HG02798 (cell line): Measurements from ENCODE around the gene FLYWCH2.
"Not testable (repeated sequence)": the region's sequence is repeated elsewhere in the genome, so short reads cannot be mapped to it uniquely, and the experiment has no call there.

Experiments used
- ATAC-seq: cut with Tn5 transposase; IDR thresholded peaks from one replicate; pipeline ENCODE4 v1.9.1; 2021; ENCODE audit warnings: mild to moderate bottlenecking; ENCODE audit not compliant: unreplicated experiment, poor library complexity

FLYWCH2 gene

DNA sequence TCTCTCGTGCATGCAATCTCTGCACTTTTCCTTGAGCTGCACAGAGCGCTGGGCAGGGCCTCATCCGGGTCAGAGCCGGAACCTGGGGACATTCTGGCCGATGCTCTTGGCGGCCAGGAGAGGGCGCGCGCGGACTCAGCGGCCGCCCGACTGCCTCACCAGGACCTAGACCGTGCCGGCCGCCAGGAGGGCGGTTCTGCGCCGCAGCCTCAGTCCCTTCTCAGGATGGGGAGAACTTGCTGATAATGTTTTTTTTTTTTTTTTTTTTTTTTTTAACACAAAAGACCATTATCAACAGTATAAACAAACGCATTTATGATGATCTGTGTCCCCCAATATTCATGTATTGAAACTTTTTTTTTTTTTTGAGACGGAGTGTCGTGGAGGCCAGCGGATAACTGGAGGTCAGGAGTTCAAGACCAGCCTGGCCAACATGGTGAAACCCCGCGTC is 8.1 kb upstream of the FLYWCH2 start:
- peak; percentile 78 for ATAC-seq

DNA sequence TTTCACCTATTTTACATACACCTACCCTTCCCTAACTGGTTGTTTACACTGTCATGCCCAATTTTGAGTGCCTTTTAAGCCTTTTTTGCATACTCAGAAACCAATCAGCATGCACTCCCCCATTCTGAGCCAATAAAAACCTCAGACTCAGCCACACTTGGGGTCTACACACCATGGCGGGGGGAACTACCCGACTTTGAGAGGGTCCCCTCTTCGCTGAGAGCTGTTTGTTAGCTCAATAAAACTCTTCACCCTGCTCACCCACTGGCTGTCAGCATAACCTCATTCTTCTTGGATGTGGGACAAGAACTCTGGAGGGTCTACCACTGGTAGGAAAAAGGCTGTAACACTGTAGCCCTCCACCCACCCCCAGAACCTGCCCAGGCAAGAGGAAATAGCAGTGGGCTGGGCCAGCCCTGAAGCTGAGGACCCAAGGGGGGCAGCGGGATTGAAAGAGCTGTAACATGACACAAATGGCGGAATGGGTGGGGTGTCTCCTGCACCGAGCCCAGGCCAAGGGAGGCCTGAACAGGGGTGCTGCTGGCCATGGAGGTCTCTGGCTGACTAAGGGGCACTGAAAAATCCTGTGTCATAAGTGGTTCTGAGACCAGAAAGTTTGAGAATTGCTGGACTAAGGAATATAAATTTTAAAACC is 3.0 kb upstream of the FLYWCH2 start:
- no peak for ATAC-seq

DNA sequence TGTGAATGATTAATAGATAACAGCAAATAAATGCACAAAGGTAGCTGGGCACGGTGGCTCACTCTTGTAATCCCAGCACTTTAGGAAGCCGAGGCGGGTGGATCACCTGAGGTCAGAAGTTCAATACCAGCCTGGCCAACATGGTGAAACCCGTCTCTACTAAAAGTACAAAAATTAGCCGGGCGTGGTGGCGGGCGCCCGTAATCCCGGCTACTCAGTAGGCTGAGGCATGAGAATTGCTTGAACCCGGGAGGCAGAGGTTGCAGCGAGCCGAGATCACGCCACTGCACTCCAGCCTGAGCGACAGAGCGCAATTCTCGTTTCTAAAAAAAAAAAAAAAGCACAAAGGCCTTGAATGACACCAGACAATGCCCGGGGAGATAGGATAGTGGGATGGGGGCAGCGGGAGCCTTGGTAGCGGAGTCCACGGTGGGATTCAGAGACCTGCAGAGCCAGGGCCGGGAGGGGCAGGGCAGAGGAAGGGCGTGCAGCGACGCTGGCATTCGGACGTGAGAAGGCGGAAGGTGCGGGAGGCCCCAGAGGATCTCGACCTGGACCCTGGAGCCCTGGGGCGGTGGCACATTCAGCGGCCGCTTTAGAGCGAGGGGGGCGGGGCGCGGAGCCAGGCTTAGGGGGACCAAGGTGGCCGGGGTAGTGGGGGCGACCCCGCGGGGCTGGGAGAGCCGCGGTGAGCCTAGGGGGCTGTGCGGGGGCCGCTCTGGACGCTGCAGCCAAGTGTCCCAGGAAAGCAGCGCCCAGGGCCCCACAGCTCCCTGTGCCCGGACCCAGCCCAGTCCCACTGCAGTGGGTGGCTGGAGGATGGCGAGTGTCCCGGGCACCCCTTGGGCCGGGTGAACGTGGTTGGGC is 999 bp upstream of the FLYWCH2 start:
- peak; percentile 1 for ATAC-seq

DNA sequence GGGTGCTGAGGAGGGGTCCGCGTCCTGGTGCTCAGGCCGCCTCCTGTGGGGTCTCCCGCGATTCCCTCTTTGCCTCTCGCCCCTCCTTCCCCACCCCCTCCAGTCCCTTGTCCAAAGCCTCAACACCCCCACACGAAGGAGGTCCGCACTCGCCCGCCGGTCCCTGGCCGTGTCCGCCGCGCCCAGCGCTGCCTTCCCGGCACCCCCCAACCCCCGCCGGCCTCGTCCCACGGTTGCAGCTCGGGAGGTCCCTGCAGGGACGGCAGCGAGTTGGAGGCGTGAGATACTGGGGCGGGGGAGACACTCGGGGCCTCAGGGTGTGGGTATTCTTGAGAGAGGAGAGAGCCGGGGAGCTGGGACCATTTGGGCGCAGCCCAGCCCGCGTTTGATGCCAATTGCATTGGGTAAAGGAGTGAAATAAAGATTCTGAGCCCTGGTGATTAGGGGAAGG is 468 bp downstream of the FLYWCH2 start:
- ATAC-seq: no peak

DNA sequence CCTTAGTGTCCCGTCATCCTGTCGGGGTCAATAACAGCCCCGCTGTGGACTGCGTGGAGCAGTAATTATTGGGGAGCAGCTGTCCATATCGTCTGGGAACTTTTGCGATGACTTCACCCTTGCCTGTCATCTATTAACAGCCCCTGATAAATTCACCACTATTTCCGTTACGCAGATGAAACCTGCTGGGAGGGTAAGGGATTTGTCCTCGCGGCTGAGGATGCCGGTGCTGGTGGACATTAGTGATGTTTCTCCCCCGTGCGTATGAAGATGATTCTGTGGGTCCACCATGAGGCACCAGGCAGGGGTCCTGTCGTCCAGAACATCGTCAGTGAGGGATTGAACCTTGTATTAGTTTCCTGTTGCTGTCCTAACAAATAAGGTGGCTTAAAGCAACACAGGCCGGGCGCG is 1.0 kb downstream of the FLYWCH2 start:
- no peak for ATAC-seq

DNA sequence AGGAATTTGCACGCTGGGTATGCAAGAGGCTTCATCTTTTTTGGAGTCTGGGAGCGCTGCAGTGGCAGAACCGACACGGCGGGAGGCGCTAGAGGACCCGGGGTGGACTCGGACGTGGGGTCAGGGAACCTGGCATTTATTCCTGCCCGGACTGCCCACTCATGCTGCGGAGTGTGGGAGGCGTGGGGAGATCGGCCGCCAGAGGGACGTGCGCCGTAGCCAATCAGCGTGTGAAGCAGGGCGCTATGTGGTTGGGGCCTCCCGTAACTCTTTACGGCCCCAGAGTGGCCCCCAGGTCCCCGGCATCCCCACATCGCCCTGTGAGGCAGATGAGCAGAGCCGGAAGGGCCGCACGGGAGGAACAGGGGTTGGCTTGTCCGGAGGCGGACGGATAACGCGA is 11.2 kb downstream of the FLYWCH2 start:
- ATAC-seq: no peak

DNA sequence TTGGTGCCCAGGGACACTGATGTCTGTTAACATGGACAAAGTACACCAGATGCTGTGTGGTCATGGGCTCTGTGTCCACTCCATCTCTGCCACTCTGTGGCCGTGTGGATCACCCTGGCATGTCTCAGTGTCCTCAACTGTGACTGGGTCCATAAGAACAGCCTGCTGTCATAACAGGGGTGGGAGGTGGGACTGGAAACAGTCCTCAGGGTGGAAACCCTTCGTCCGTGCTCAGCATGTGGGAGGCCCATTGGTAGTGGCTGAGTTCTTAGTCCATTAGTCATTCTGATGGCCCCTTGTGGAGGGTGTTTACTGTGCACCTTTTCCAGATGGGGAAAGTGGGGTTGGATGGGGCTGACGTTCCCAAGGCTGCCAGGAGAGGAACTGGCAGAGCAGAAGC is 12.8 kb downstream of the FLYWCH2 start:
- no peak for ATAC-seq

DNA sequence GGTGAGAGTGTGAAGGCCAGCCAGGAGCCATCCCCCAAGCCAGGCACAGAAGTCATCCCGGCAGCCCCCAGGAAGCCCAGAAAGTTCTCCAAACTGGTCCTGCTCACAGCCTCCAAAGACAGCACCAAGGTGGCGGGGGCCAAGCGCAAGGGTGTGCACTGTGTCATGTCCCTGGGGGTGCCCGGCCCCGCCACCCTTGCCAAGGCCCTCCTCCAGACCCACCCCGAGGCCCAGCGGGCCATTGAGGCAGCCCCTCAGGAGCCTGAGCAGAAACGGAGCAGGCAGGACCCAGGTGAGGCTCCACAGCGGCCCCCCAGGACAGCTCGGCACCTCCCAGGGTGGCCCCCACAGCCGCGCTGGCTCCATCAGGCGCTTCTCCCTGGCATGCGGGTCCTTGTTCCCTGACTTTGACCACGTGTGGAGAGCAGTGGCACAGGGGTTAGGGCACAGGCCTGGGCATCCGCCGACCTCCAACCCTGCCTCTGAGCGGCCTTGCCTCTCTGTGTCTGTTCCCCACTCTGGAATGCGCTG is 13.5 kb downstream of the FLYWCH2 start:
- peak; percentile 7 for ATAC-seq

DNA sequence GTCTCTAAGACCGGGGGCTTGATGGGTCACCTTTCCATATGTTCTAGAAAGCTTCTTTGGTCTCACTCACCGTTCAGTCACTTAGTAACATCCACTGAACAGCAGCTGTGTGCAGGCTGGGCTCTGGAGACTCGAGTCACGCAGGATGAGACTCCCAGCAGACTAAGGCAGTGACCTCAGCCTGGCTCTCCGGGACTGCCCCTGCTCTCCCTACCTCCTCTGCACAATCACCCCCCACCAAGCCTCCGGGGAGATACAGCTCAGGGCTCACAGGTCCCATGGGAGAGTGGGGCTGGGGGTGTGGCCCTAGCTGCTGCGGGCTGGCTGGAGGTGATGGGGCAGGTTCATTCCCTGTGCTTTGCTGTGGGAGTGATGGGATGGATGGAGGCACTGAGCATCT is 14.1 kb downstream of the FLYWCH2 start:
- ATAC-seq: peak; percentile 47

DNA sequence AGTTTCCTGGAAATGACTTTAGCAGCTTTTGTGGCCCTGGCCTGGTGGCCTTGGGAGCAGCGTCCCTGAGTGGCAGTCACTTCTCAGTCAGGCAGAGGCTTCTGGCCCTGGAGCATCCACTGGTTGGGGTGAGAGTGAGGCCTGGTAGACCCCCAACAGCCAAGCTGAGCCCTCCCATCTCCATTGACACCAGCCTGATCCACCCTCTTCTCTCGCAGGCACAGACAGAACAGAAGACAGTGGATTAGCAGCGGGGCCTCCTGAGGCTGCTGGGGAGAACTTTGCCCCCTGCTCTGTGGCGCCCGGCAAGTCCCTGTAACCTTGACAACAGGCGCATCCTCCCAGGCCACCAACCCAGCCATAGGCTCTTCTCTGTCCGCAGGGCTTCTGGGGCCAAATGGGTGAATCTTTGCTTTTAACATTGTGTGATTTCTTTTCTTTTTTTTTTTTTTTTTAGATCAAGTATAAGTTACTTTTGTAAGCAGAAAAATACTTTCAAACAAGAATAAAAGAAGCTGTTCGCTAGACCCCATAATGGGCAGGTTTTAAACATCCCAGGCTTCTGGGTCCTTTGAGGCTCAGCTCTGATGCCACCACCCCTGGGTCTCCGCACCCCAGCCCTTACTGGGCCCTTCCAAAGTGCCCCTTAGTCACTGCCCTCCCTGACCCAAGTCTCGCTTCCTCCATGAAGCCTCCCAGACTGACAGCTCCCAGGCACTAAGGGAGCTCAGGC is 16.0 kb downstream of the FLYWCH2 start:
- ATAC-seq: no peak

DNA sequence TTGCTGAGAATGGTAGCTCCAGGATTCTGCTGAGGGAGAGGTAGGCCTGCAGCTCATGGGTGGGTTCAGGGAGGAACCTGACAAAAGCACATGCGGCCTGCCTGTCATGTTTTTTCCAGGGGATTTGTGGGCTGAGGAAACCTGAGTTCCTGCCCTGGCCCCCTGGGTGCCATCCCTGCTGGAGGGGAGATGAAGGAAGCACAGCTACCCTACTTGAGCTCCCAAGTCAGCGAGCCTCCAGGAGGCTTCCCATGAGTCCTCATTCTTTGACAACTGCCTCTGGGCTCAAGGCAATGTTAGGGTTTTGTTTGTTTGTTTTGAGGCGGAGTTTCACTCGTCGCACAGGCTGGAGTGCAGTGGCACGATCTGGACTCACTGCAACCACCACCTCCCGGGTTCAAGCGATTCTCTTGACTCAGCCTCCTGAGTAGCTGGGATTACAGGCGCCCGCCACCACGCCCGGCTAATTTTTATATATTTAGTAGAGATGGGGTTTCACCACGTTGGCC is 16.6 kb downstream of the FLYWCH2 start:
- ATAC-seq: no peak

DNA sequence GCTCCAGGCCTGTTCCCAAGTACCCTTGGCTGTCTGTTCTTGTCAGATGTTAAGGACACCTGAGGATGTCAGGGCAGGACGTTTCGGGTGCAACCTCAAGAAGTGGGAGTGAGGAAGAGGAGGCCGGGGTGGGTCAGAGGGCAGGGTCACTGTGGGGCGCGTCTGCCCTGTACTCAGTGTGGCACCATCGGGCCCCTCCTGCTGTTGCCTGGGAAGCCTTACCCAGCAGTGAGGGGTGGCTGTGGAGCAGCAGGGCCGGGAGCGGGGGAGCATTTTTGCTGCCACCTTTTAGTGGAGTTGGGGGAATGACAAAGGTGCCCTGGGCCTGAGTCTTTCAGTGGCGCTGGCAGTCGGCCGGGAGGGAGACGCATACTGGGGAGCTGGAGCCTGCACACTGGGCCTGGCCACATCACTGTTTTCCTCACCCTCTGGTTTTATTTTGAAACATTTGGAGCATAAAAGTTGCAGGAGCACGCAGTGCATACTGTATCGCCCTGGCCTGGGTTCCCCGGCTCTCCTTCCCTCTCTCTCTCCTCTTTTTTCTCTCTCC is 17.6 kb downstream of the FLYWCH2 start:
- no peak for ATAC-seq

DNA sequence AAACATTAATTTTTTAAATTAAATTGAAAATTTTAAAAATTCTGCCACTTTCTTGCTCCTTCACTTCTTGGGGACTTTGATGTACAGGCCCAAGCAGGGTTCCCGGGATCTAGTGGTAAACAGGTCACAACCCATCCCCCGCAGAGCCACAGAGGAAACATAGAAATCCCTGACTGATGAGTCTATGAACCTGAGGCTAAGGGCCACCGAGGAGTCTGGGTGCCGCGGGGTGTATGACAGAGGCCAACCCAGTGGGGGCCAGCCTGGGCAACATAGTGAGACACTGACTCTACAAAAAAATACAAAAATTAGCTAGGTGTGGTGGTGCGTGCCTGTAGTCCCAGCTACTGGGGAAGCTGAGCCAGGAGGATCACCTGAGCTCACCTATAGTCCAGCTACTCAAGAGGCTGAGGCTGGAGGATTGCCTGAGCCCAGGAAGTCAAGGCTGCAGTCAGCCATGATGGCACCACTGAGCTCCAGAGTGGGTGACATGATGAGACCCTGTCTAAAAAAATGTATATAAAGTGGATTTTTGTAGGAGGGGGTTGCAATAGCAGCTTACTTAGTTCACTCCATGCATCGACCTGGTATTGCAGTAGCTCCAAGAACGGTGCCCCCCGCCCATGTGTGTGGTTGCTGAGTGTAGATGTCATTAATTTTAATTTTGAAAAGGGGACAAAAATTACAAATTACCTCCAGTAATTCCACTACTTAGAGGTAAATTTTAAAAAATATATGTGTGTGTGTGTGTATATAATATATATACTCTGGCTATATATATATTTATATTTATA is 19.5 kb downstream of the FLYWCH2 start:
- ATAC-seq: no peak

DNA sequence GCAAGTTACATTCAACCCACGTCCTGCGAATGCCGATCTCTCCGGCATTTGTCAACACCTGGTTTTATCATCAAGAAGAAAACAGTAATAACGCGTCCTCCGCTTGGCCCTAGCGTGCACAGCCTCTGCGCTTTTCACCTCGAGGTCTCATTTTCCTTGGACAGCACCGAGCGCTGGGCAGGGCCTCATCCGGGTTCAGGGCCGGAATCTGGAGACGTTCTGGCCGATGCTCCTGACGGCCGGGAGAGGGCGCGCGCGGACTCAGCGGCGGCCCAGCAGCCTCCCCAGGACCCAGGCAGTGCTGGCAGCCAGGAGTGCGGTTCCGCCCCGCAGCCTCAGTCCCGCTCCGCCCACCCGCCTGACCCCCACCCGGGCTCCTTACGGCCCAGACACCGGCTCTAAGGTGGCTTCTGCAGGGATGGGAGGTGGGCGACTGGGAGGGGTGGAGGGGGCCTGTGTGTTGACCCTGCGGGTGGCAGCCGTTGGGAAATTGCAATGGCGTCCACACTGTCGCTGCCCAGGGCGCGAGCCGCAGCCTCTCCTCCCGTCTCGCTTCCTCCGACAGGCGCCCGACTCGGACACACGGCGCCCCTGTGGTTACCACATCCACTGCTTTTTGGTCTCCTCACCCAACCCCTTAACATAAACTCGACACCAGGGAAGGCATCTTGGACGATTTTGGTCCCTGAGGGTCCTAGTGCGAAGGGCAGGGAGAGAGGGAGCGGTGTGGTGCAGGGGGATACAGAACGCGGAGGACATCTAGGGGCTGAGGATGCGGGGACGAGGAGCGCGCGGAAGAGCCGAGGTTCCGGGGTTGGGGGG is 21.3 kb downstream of the FLYWCH2 start:
- ATAC-seq: peak; percentile 48

DNA sequence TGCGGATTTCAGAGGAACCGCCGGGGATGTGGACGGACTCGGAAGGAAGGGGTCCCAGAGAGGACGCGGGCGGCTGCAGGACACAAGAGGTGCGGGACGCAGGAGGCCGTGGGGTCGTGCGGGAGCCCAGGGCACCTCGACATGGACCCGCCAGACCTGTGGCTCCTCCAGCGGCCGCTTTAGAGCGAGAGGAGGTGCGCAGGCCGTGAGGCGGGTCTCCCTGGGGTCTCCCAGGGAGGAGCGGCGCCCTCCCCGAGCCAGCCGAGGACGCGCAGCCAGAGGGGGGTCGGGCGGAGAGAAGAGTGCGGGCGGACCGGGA is 21.9 kb downstream of the FLYWCH2 start:
- ATAC-seq: no peak

DNA sequence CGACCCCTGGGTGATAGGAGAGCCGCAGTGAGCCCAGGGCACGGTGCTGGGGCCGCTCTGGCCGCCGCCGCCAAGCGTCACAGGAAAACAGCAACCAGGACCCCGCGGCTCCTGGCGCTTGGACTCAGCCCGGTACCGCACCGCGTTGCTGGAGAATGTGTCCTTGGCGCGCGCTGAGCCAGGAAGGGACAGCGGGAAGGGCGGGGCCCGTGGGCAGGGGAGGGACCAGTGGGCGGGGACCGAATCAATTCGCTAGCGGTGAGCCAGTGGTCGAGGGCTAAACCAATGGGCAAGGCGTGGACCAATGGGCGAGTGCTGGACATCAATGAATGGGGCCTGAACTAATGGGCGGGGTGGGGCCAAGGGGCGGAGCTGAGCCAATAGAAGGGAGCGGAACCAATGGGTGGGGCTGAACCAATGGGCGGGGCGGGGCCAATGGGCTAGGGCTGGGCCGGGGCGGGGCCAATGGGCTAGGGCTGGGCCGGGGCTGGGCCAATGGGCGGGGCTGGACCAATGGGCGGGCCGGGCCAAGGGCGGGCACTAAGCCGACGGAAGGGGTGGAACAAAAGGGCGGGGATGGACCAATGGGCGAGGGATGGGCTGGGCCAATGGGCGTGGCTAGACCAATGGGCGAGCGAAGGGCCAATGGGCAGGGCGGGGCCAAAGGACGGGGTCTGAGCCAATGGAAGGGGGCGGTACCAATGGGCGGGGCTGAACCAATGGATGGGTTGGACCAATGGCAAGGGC is 22.4 kb downstream of the FLYWCH2 start:
- ATAC-seq: peak; percentile 80

DNA sequence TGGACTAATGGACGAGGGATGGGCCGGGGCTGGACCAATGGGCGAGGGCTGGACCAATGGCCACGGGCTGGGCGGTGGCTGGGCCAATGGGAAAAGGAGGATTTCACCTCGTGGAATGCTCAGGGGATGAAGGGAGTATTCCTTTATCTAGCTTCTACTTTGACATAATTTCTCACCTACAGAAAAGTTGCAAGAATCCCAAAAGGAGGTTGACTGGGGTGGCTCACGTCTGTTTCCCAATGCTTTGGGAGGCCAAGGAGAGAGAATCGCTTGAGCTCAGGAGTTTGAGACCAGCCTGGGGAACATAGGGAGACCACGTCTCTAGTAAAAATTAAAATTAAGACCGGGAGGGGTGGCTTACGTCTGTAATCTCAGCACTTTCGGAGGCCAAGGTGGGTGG is 23.0 kb downstream of the FLYWCH2 start:
- no peak for ATAC-seq

DNA sequence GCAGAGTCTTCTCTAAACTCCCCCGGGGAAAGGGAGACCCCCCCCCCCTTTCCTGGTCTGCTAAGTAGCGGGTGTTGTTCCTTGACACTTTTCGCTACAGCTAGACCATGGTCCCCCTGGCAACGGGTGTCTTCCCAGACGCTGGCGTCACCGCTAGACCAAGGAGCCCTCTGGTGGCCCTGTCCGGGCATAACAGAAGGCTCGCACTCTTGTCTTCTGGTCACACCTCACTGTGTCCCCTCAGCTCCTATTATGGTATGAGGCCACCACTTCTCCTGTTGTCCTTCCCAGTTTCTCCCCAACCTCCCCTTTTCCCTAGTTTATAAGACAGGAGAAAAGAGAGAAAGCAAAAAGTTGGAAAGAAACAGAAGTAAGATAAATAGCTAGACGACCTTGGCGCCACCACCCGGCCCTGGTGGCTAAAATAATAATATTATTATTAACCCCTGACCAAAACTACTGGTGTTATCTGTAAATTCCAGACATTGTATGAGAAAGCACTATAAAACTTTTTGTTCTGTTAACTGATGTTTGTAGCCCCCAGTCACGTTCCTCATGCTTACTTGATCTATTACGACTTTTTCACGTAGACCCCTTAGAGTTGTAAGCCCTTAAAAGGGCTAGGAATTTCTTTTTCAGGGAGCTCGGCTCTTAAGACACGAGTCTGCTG is 24.2 kb downstream of the FLYWCH2 start:
- not testable (repeated sequence) for ATAC-seq
